Caco-2 (cell line): ENCODE results near the gene FAM131B. TPM values are rescaled to one million over a fixed set of nuclear protein-coding genes. Genes with fewer than 3 reads are reported as not detected.
"Not testable (repeated sequence)": the region's sequence is repeated elsewhere in the genome, so short reads cannot be mapped to it uniquely, and the experiment has no call there.

Experiments
- BruUV-seq: library from RNA; stranded (reverse); fragments of 400-500 nt; replicated peaks from 2 replicates; lab custom pipeline; 2021; lab: Mats Ljungman, UMichigan
- CTCF ChIA-PET: fragments of 300-600 bp; sonication (Branson Sonifier 250); formaldehyde crosslinking; loops from one replicate; lab custom pipeline; 2022; ENCODE audit warnings: antibody characterized with exemption; lab: Charles Lee
- POLR2A ChIA-PET: fragments of 300-600 bp; sonication (Branson Sonifier 250); formaldehyde crosslinking; loops from one replicate; lab custom pipeline; 2022; ENCODE audit warnings: antibody characterized with exemption; lab: Charles Lee
- DNase-seq, 2 experiments: peaks; one replicate each; pipeline versions ENCODE4 v3.0.0 to v3.0.0-alpha.2; 2020 to 2022
- H3K27me3 ChIP-seq: replicated peaks from 2 replicates; pipeline ENCODE4 v1.6.0; 2011; ENCODE audit warnings: low read length; ENCODE audit not compliant: control insufficient read depth, insufficient read depth
- H3K36me3 ChIP-seq: 2 replicates; pipeline ENCODE4 v1.5.1; 2011; ENCODE audit warnings: low read length; ENCODE audit not compliant: control insufficient read depth, insufficient read depth
- H3K4me1 ChIP-seq: fragments of 250-450 bp; sonication (Bioruptor Pico); 2 replicates; pipeline ENCODE4 v1.5.1; 2020; ENCODE audit warnings: mild to moderate bottlenecking
- H3K4me3 ChIP-seq: 2 replicates; pipeline ENCODE4 v1.5.1; 2011; ENCODE audit warnings: low read depth, mild to moderate bottlenecking, control low read depth, low read length
- H3K9me3 ChIP-seq: fragments of 250-450 bp; sonication (Bioruptor Pico); 2 replicates; pipeline ENCODE4 v1.5.1; 2020; ENCODE audit warnings: mild to moderate bottlenecking, moderate library complexity
- H3K27ac Mint-ChIP-seq: one replicate; pipeline ENCODE4 v1.8.0; 2022; ENCODE audit warnings: mixed read lengths; ENCODE audit not compliant: unreplicated experiment
- H3K27me3 Mint-ChIP-seq: one replicate; pipeline ENCODE4 v1.8.0; 2022; ENCODE audit warnings: mixed read lengths; ENCODE audit not compliant: insufficient read depth, unreplicated experiment
- H3K36me3 Mint-ChIP-seq: one replicate; pipeline ENCODE4 v1.8.0; 2022; ENCODE audit warnings: mild to moderate bottlenecking, mixed read lengths; ENCODE audit not compliant: insufficient read depth, unreplicated experiment
- H3K4me1 Mint-ChIP-seq: one replicate; pipeline ENCODE4 v1.8.0; 2022; ENCODE audit warnings: low read depth, mixed read lengths; ENCODE audit not compliant: unreplicated experiment
- H3K4me3 Mint-ChIP-seq: one replicate; pipeline ENCODE4 v1.8.0; 2022; ENCODE audit warnings: mild to moderate bottlenecking, moderate library complexity, mixed read lengths; ENCODE audit not compliant: unreplicated experiment
- H3K9me3 Mint-ChIP-seq: one replicate; pipeline ENCODE4 v1.8.0; 2022; ENCODE audit warnings: mixed read lengths; ENCODE audit not compliant: unreplicated experiment
- CTCF ChIP-seq, 2 experiments: fragments of 200-600 bp in 1 of 2; IDR thresholded peaks; 1 replicate in 1 of 2; 2 replicates in 1 of 2; pipeline versions ENCODE4 v1.5.1 to v1.8.0; 2011 to 2022; ENCODE audit warnings: antibody characterized with exemption in 1 of 2, control low read depth in 1 of 2, inconsistent platforms in 1 of 2, low read depth in 1 of 2, low read length in 1 of 2, mild to moderate bottlenecking in 1 of 2, moderate library complexity in 1 of 2; ENCODE audit not compliant: insufficient read depth in 1 of 2, severe bottlenecking in 1 of 2, unreplicated experiment in 1 of 2
- intact Hi-C: fragments of 100-400 bp; cut with micrococcal nuclease; formaldehyde crosslinking; loops from one replicate; pipeline ENCODE4 v1.10.0; 2022; ENCODE audit not compliant: unreplicated experiment
- total RNA-seq: library from RNA; stranded (reverse); gene quantifications from 2 replicates; pipeline ENCODE4 v1.2.3, GENCODE V29; 2022

The FAM131B gene
- total RNA-seq, 1 experiment from 2014 or later = 22.3 TPM

- Histone ChIP-seq H3K36me3 (peaks cover 5% of the 10 kb centered on the region), H3K4me1 (peaks cover 20% of the 10 kb centered on the region; the same call in 1 of the 2 replicates), H3K4me3 (no peak overlapping the region), H3K9me3 (no peaks in the 10 kb centered on the region), H3K27me3 (no peaks in the 10 kb centered on the region)
- DNase-seq = no peak
- Mint-ChIP-seq H3K9me3 (no peaks in the 10 kb centered on the region), H3K36me3 (peaks cover 80% of the 10 kb centered on the region), H3K27me3 (no peaks in the 10 kb centered on the region), H3K4me3 (no peak overlapping the region), H3K4me1 (peaks cover 17% of the 10 kb centered on the region), H3K27ac (peak overlapping the region; percentile 58)
- no peak for TF ChIP-seq CTCF (IDR thresholded peaks at IDR 0.05; ENCODE audit: insufficient read depth in 1 of 2, low read depth in 1 of 2, low read length in 1 of 2, severe bottlenecking in 1 of 2, unreplicated experiment in 1 of 2)
- intact Hi-C loops = loop anchor here (2.0 kb wide), 1 partner anchor 13 kb away; no protein-coding TSS in a partner anchor
- no TSS peak for BruUV-seq
- POLR2A ChIA-PET = interaction anchor here (0.9 kb wide), 1 partner anchor 14 kb away, joined by 3 read pairs; no protein-coding TSS in a partner anchor
- CTCF ChIA-PET = interaction anchor here (0.9 to 1.7 kb wide), 4 partner anchors 14 to 153 kb away, joined by 3 to 9 read pairs (median 3); no protein-coding TSS in a partner anchor
These were observed 30.9 kb upstream of the FAM131B start for GRCh38 chr7:143393267-143394041.

GRCh38 chr7:143392875-143393266 is 30.4 kb upstream of the FAM131B start:
- Mint-ChIP-seq H3K27ac (peak overlapping the region; percentile 58), H3K36me3 (peaks cover 86% of the 10 kb centered on the region), H3K4me3 (no peak overlapping the region), H3K27me3 (no peaks in the 10 kb centered on the region), H3K9me3 (no peaks in the 10 kb centered on the region), H3K4me1 (peaks cover 17% of the 10 kb centered on the region)
- ChIA-PET CTCF (interaction anchor here (0.9 to 1.7 kb wide), 2 partner anchors 13 to 23 kb away, joined by 3 to 9 read pairs; no protein-coding TSS in a partner anchor), POLR2A (interaction anchor here (0.7 to 0.9 kb wide), 2 partner anchors 9 to 15 kb away, joined by 3 to 4 read pairs; no protein-coding TSS in a partner anchor)
- H3K4me3 ChIP-seq = no peak overlapping the region
- BruUV-seq = no TSS peak
- H3K4me1 ChIP-seq = peaks cover 20% of the 10 kb centered on the region; the same call in 1 of the 2 replicates
- no peak for TF ChIP-seq CTCF (IDR thresholded peaks at IDR 0.05; ENCODE audit: insufficient read depth in 1 of 2, low read depth in 1 of 2, low read length in 1 of 2, severe bottlenecking in 1 of 2, unreplicated experiment in 1 of 2)
- H3K9me3 ChIP-seq = no peaks in the 10 kb centered on the region
- no peak for DNase-seq
- H3K36me3 ChIP-seq = peaks cover 6% of the 10 kb centered on the region
- H3K27me3 ChIP-seq = no peaks in the 10 kb centered on the region
- intact Hi-C loops = loop anchor here (2.0 kb wide), 1 partner anchor 14 kb away; no protein-coding TSS in a partner anchor

GRCh38 chr7:143392427-143392826 is 29.9 kb upstream of the FAM131B start:
- intact Hi-C loops = loop anchor here (2.0 kb wide), 1 partner anchor 14 kb away; no protein-coding TSS in a partner anchor
- not testable (repeated sequence) for H3K9me3 Mint-ChIP-seq, H3K36me3 ChIP-seq, H3K27me3 ChIP-seq, H3K27me3 Mint-ChIP-seq, H3K4me3 Mint-ChIP-seq, DNase-seq, H3K4me3 ChIP-seq, BruUV-seq, H3K9me3 ChIP-seq
- CTCF ChIA-PET = interaction anchor here (1.4 to 1.7 kb wide), 2 partner anchors 13 to 15 kb away, joined by 3 to 9 read pairs; no protein-coding TSS in a partner anchor
- H3K4me1 ChIP-seq = peaks cover 20% of the 10 kb centered on the region; the same call in 1 of the 2 replicates
- H3K36me3 Mint-ChIP-seq = peaks cover 90% of the 10 kb centered on the region
- POLR2A ChIA-PET = interaction anchor here (0.7 kb wide), 1 partner anchor 8 kb away, joined by 4 read pairs; no protein-coding TSS in a partner anchor
- H3K27ac Mint-ChIP-seq = peak overlapping the region; percentile 58
- H3K4me1 Mint-ChIP-seq = peaks cover 17% of the 10 kb centered on the region
